ENCODE measurements around the gene LRIT2.

LRIT2 gene

DNA sequence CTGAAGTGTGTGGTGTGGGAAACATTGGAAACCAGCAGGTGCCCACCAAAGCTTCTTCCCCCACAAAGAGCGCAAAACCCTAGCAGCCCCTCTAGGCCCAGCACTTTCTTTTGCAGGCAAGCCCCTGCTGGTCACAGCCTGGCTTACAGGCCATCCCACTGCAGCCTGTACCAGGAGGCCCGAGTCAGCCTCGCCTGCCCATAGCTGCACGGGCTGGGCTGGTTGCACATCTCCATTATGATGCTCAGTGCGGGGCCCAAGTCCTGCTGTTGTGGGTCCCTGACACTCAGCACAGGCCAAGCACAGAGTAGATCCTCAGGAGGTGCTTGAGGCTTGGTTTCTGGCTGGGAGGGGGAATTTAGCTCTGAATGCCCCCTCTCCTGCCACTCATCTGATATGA, 23.0 kb downstream of the LRIT2 start:
- TF ChIP-seq, protein P1, sequence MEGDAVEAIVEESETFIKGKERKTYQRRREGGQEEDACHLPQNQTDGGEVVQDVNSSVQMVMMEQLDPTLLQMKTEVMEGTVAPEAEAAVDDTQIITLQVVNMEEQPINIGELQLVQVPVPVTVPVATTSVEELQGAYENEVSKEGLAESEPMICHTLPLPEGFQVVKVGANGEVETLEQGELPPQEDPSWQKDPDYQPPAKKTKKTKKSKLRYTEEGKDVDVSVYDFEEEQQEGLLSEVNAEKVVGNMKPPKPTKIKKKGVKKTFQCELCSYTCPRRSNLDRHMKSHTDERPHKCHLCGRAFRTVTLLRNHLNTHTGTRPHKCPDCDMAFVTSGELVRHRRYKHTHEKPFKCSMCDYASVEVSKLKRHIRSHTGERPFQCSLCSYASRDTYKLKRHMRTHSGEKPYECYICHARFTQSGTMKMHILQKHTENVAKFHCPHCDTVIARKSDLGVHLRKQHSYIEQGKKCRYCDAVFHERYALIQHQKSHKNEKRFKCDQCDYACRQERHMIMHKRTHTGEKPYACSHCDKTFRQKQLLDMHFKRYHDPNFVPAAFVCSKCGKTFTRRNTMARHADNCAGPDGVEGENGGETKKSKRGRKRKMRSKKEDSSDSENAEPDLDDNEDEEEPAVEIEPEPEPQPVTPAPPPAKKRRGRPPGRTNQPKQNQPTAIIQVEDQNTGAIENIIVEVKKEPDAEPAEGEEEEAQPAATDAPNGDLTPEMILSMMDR (IDR thresholded peaks at IDR 0.05; ENCODE audit: low read length, missing control alignments): no peak
- no peak overlapping the region for H3K4me3 ChIP-seq (replicated peaks; ENCODE audit: low read depth, low read length)
- DNase-seq (ENCODE audit: low read depth): no peak

GRCh38 chr10:84201682-84202081, 23.7 kb downstream of the LRIT2 start:
- no peak overlapping the region for H3K4me3 ChIP-seq (replicated peaks; ENCODE audit: low read depth, low read length)
- TF ChIP-seq, protein P1 (IDR thresholded peaks at IDR 0.05; ENCODE audit: low read length, missing control alignments): no peak
- no peak for DNase-seq (ENCODE audit: low read depth)

DNA sequence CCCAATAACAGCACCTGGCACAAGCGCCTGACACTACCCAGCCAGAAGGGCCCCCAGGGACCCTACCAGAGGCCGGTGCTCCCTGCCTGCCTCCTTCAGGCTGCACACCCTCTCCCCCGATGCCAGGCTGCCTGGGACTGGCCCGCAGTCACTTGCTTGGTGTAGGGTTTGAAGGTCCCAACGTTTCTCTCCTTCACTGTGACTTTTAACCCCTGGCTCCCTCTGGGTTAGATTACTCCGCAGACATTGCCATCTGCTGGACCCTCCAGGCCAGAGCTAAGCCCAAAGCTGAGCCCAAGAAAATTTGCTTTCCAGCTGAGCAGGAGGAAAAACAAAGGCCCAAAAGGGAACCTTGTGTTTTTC, 24.1 kb downstream of the LRIT2 start:
- TF ChIP-seq, protein P1 (IDR thresholded peaks at IDR 0.05; ENCODE audit: low read length, missing control alignments): no peak
- no peak for DNase-seq (ENCODE audit: low read depth)
- H3K4me3 ChIP-seq (replicated peaks; ENCODE audit: low read depth, low read length): no peak overlapping the region

GRCh38 chr10:84200537-84201243, 24.7 kb downstream of the LRIT2 start:
- DNase-seq (ENCODE audit: low read depth): no peak
- H3K4me3 ChIP-seq (replicated peaks; ENCODE audit: low read depth, low read length): no peak overlapping the region
- TF ChIP-seq, protein P1 (IDR thresholded peaks at IDR 0.05; ENCODE audit: low read length, missing control alignments): no peak

DNA sequence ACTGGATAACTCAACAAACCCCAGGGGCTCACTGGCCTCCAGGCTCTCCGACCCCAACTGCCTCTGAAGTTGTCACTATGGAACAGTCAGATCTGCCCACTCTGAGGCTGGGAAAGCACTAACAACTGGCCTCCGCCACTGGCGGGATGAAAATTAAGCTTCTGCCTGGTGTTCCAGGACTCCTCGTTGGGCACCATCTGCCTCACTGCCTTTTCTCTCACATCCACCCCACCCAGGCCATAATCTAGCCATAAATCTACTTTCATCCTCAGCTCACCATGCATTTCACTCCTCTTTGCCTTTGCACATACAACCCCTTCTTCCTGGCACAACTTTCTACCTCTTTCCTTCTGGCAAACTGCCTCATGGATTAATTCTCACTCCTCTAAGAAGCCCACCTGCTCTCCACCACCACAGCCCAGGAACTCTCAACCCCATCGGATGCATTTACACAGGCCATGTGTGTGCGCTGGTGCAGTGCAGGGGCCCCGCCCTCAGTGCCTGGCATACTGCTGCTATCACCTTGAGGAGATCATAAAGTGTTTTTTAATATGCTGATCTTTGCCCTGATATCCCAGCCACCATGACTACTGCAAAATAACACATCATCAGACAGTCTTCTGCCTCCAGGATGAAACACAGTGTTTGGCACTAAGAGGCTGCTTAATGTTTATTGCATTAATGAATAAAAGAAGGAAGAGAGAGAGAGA, 27.0 kb downstream of the LRIT2 start:
- TF ChIP-seq, protein P1 (IDR thresholded peaks at IDR 0.05; ENCODE audit: low read length, missing control alignments): no peak
- H3K4me3 ChIP-seq (replicated peaks; ENCODE audit: low read depth, low read length): no peak overlapping the region
- no peak for DNase-seq (ENCODE audit: low read depth)

- DNase-seq (ENCODE audit: low read depth): no peak
- no peak overlapping the region for H3K4me3 ChIP-seq (replicated peaks; ENCODE audit: low read depth, low read length)
- TF ChIP-seq, protein P1 (IDR thresholded peaks at IDR 0.05; ENCODE audit: low read length, missing control alignments): no peak
Observed at GRCh38 chr10:84197643-84198042, 27.7 kb downstream of the LRIT2 start.

Data from fibroblast of pulmonary artery (primary cell).